Thoracic aorta (tissue), 2 donors: ENCODE results near the gene EVPL. TPM values are rescaled to one million over a fixed set of nuclear protein-coding genes. Genes with fewer than 3 reads are reported as not detected.
A peak's percentile ranks its signal among the peaks of the same experiment; 100 is the strongest.
"Not testable (repeated sequence)": the region's sequence is repeated elsewhere in the genome, so short reads cannot be mapped to it uniquely, and the experiment has no call there.

Experiments used
- ATAC-seq: fragments of 150-250 bp; one replicate; pipeline ENCODE4 v1.8.0; 2017; ENCODE audit warnings: low read depth; ENCODE audit not compliant: insufficient number of reproducible peaks, low FRiP score
- DNase-seq: peaks from one replicate; pipeline ENCODE4 v3.0.0-alpha.2; 2020; ENCODE audit warnings: low spot score
- H3K27ac ChIP-seq, 2 donors: fragments of 200-600 bp; sonication (generic); 1 replicate in 1 of 2; 2 replicates in 1 of 2; pipeline ENCODE4 v1.5.1; 2016; ENCODE audit warnings: mild to moderate bottlenecking in 2 of 2, moderate library complexity in 2 of 2
- H3K27me3 ChIP-seq: fragments of 200-600 bp; sonication (generic); replicated peaks from 2 replicates; pipeline ENCODE4 v1.6.0; 2016; ENCODE audit warnings: mild to moderate bottlenecking; ENCODE audit not compliant: insufficient read depth
- H3K36me3 ChIP-seq: fragments of 200-600 bp; sonication (generic); one replicate; pipeline ENCODE4 v1.5.1; 2016
- H3K4me1 ChIP-seq, 2 donors: fragments of 200-600 bp; sonication (generic); 1 replicate in 1 of 2; 2 replicates in 1 of 2; pipeline versions ENCODE4 v1.5.1 to v1.6.0; 2016; ENCODE audit warnings: low read depth in 2 of 2, mild to moderate bottlenecking in 1 of 2; ENCODE audit not compliant: control insufficient read depth in 1 of 2
- H3K4me3 ChIP-seq: fragments of 200-600 bp; sonication (generic); 2 replicates; pipeline ENCODE4 v1.5.1; 2016; ENCODE audit warnings: mild to moderate bottlenecking
- H3K9me3 ChIP-seq: fragments of 200-600 bp; sonication (generic); 2 replicates; pipeline ENCODE4 v1.5.1; 2016
- CTCF ChIP-seq: fragments of 200-600 bp; sonication (generic); IDR thresholded peaks from one replicate; pipeline ENCODE4 v1.5.1; 2019; ENCODE audit warnings: antibody characterized with exemption
- total RNA-seq, 2 donors: library from RNA; depleted of rRNA; stranded (reverse); fragments of >200 nt; gene quantifications; one replicate each; pipeline versions ENCODE4 v1.1.0 to v1.2.3, GENCODE V29; 2016

The EVPL gene
- total RNA-seq, 2 donors from 2014 or later = 1.4 to 1.6 TPM

- Histone ChIP-seq H3K4me1 (peaks cover 19 to 53% of the 10 kb centered on the region in 2 donors), H3K4me3 (peak within 1 kb of the TSS; percentile 83), H3K27ac (peak within 1 kb of the TSS; percentile 26 to 44), H3K36me3 (peaks cover 11% of the 10 kb centered on the region), H3K27me3 (peaks cover 13% of the 10 kb centered on the region), H3K9me3 (no peaks in the 10 kb centered on the region)
- DNase-seq (peak; percentile 56), ATAC-seq (peak; percentile 78)
- no peak for TF ChIP-seq CTCF
These were observed 45.2 kb upstream of the EVPL start, which contains the start of gene SRP68 for GRCh38 chr17:76072148-76072858. Gene SRP68 (minus strand): TSS chr17:76072517. CDS start chr17:76072491, 26 bp downstream.

- Histone ChIP-seq H3K27me3 (peaks cover 13% of the 10 kb centered on the region), H3K9me3 (no peaks in the 10 kb centered on the region), H3K36me3 (peaks cover 18% of the 10 kb centered on the region), H3K27ac (peak overlapping the region; percentile 26 to 44), H3K4me3 (peak overlapping the region; percentile 83), H3K4me1 (peaks cover 19 to 47% of the 10 kb centered on the region in 2 donors)
- DNase-seq (no peak), ATAC-seq (no peak)
- no peak for TF ChIP-seq CTCF
These were observed 44.5 kb upstream of the EVPL start for GRCh38 chr17:76071531-76072147.

- no peak overlapping the region for H3K27ac ChIP-seq
- no peak for TF ChIP-seq CTCF
- ATAC-seq (no peak), DNase-seq (no peak)
- H3K27me3 ChIP-seq = no peaks in the 10 kb centered on the region
- no peaks in the 10 kb centered on the region for H3K9me3 ChIP-seq
- H3K36me3 ChIP-seq = peaks cover 65% of the 10 kb centered on the region
- H3K4me1 ChIP-seq = peaks cover 5 to 7% of the 10 kb centered on the region in 2 donors
- H3K4me3 ChIP-seq = no peak overlapping the region
These were observed 38.7 kb upstream of the EVPL start for GRCh38 chr17:76065775-76066174.

- Histone ChIP-seq H3K36me3 (peaks cover 80% of the 10 kb centered on the region), H3K4me3 (no peak overlapping the region), H3K27me3 (no peaks in the 10 kb centered on the region), H3K27ac (no peak overlapping the region), H3K9me3 (no peaks in the 10 kb centered on the region), H3K4me1 (no peaks in the 10 kb centered on the region)
- no peak for DNase-seq
- ATAC-seq = no peak
- no peak for TF ChIP-seq CTCF
These were observed 36.9 kb upstream of the EVPL start for GRCh38 chr17:76063875-76064546.

GRCh38 chr17:76058264-76058663, 31.2 kb upstream of the EVPL start:
- H3K27me3 ChIP-seq, H3K4me1 ChIP-seq, DNase-seq, H3K27ac ChIP-seq, H3K9me3 ChIP-seq, ATAC-seq, H3K4me3 ChIP-seq: not testable (repeated sequence)
- H3K36me3 ChIP-seq = peaks cover 63% of the 10 kb centered on the region
